Stimulated activated naive CD4-positive, alpha-beta T cell treated with Interleukin-2 at 50 U/mL for 16 hours (primary cell): ENCODE measurements around the gene IGSF11.
"Not testable (repeated sequence)": the region's sequence is repeated elsewhere in the genome, so short reads cannot be mapped to it uniquely, and the experiment has no call there.

Experiments used
- DNase-seq: peaks from one replicate; lab custom pipeline; 2025; lab: John Stamatoyannopoulos, UW

The IGSF11 gene

GRCh38 chr3:118868051-118868450 is 166.6 kb downstream of the IGSF11 start:
- no peak for DNase-seq

- no peak for DNase-seq
Measured at GRCh38 chr3:118863731-118864322, 170.8 kb downstream of the IGSF11 start.

- no peak for DNase-seq
Measured at GRCh38 chr3:118859950-118860349, 174.7 kb downstream of the IGSF11 start.

GRCh38 chr3:118851466-118852193 is 183.0 kb downstream of the IGSF11 start:
- not testable (repeated sequence) for DNase-seq

GRCh38 chr3:118850687-118851086 is 184.0 kb downstream of the IGSF11 start:
- DNase-seq, result no peak
